Osteoblast (primary cell): ENCODE measurements around the gene C2CD2. TPM values are rescaled to one million over a fixed set of nuclear protein-coding genes. Genes with fewer than 3 reads are reported as not detected.

Experiments used
- DNase-seq: peaks from one replicate; pipeline ENCODE4 v3.0.0; 2011; ENCODE audit warnings: low spot score, mixed read lengths; ENCODE audit not compliant: insufficient read length; ENCODE audit errors: missing footprints
- H2AFZ ChIP-seq: 2 replicates; pipeline ENCODE4 v1.6.0; 2011; ENCODE audit warnings: mild to moderate bottlenecking, low read length
- H3K27ac ChIP-seq: 2 replicates; pipeline ENCODE4 v1.5.1; 2011; ENCODE audit warnings: mild to moderate bottlenecking, low read depth, low read length, moderate library complexity
- H3K27me3 ChIP-seq: 2 replicates; pipeline ENCODE4 v1.6.0; 2012; ENCODE audit warnings: mild to moderate bottlenecking, control low read depth, inconsistent platforms, low read length, moderate library complexity; ENCODE audit not compliant: insufficient read depth
- H3K36me3 ChIP-seq: 2 replicates; pipeline ENCODE4 v1.5.1; 2011; ENCODE audit warnings: mild to moderate bottlenecking, low read length, control low read depth, moderate library complexity; ENCODE audit not compliant: insufficient read depth
- H3K4me1 ChIP-seq: 2 replicates; pipeline ENCODE4 v1.5.1; 2011; ENCODE audit warnings: mild to moderate bottlenecking, low read length, control low read depth, moderate library complexity; ENCODE audit not compliant: insufficient read depth
- H3K4me2 ChIP-seq: 2 replicates; pipeline ENCODE4 v1.6.0; 2011; ENCODE audit warnings: mild to moderate bottlenecking, low read length; ENCODE audit not compliant: insufficient read depth
- H3K4me3 ChIP-seq: fragments of 200-600 bp; sonication (generic); 3 replicates; pipeline ENCODE4 v1.5.1; 2012; ENCODE audit warnings: mild to moderate bottlenecking, low read length, inconsistent platforms; ENCODE audit not compliant: insufficient read depth
- H3K79me2 ChIP-seq: 2 replicates; pipeline ENCODE4 v1.6.0; 2012; ENCODE audit warnings: mild to moderate bottlenecking, low read length, control low read depth, inconsistent platforms; ENCODE audit not compliant: insufficient read depth
- H3K9me3 ChIP-seq: 2 replicates; pipeline ENCODE4 v1.5.1; 2011; ENCODE audit warnings: low read depth, low read length, control low read depth
- H4K20me1 ChIP-seq: 2 replicates; pipeline ENCODE4 v1.6.0; 2012; ENCODE audit warnings: mild to moderate bottlenecking, low read length, control low read depth; ENCODE audit not compliant: insufficient read depth
- total RNA-seq: library from RNA; depleted of rRNA; stranded (reverse); fragments of >200 nt; gene quantifications from 2 replicates; pipeline ENCODE4 v1.2.3, GENCODE V29; 2012
- TF ChIP-seq, protein P1 (sequence below): IDR thresholded peaks from 2 replicates; pipeline ENCODE4 v1.5.1; 2011; ENCODE audit warnings: mild to moderate bottlenecking, low read depth, low read length, moderate library complexity; ENCODE audit errors: extremely low read depth

C2CD2 gene
- total RNA-seq, 1 donor = 40.9 TPM

GRCh38 chr21:41887667-41888066 lies 66.2 kb downstream of the C2CD2 start:
- Histone ChIP-seq H2AFZ (no peak overlapping the region), H4K20me1 (no peaks in the 10 kb centered on the region), H3K79me2 (no peaks in the 10 kb centered on the region), H3K9me3 (no peaks in the 10 kb centered on the region), H3K27me3 (no peaks in the 10 kb centered on the region), H3K36me3 (peaks cover 4% of the 10 kb centered on the region), H3K4me1 (no peaks in the 10 kb centered on the region), H3K27ac (no peak overlapping the region), H3K4me3 (no peak overlapping the region), H3K4me2 (no peak overlapping the region)
- TF ChIP-seq, protein P1, sequence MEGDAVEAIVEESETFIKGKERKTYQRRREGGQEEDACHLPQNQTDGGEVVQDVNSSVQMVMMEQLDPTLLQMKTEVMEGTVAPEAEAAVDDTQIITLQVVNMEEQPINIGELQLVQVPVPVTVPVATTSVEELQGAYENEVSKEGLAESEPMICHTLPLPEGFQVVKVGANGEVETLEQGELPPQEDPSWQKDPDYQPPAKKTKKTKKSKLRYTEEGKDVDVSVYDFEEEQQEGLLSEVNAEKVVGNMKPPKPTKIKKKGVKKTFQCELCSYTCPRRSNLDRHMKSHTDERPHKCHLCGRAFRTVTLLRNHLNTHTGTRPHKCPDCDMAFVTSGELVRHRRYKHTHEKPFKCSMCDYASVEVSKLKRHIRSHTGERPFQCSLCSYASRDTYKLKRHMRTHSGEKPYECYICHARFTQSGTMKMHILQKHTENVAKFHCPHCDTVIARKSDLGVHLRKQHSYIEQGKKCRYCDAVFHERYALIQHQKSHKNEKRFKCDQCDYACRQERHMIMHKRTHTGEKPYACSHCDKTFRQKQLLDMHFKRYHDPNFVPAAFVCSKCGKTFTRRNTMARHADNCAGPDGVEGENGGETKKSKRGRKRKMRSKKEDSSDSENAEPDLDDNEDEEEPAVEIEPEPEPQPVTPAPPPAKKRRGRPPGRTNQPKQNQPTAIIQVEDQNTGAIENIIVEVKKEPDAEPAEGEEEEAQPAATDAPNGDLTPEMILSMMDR = no peak
- no peak for DNase-seq

DNA sequence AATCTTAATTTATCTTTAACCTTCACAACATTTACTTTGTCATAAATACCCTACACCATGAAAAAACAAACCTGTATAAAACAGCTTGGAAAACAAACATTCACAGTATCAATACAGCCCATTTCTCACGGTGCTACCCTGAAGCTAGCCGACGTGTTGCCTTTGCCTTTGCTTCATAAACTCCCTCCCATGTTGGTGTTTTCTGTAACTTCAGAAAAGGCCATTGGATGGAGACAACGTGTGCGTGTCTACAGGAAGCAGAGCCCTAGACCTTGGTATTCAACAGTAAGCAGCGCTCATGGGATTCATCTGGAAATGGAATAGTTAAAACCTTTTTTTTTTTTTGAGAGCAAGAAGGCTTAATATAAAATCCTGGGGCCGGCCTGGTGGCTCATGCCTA lies 67.5 kb downstream of the C2CD2 start:
- Histone ChIP-seq H3K9me3 (no peaks in the 10 kb centered on the region), H3K27me3 (no peaks in the 10 kb centered on the region), H3K4me3 (no peak overlapping the region), H3K27ac (no peak overlapping the region), H4K20me1 (no peaks in the 10 kb centered on the region), H2AFZ (no peak overlapping the region), H3K4me2 (no peak overlapping the region), H3K79me2 (no peaks in the 10 kb centered on the region), H3K4me1 (no peaks in the 10 kb centered on the region), H3K36me3 (peaks cover 4% of the 10 kb centered on the region)
- TF ChIP-seq, protein P1 = no peak
- no peak for DNase-seq

DNA sequence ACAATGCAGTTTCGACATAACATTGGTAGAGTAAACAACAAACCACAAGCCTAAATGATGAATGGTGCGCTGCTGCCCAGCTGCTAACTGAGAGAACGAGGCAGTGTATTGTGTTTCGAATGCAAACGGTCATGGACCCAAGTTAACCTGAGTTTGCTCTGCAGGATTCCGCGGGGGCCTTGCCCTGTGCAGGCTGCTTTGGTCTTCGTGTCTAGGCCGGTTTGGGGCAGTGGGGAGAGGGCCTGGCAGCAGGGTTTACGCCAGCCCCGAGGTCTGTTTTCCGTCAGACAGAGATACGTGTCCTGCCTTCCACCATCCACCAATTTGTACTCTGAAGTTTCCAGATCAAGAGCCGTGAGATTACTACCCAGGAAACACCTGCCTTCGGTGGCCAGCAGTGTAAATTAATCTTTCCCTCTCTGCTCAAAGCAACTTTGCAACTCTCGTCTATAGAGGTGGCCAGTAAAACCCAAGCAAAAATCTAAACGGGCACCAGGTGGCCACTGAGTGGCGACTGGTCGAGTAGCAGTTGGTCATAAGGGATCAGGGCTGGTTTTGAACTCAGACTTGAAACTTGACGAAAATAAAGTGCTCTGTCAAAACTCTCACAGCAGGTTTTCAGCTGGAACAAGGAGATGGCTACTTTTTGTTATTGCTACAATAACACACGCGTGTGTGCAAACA lies 68.3 kb downstream of the C2CD2 start:
- DNase-seq = no peak
- Histone ChIP-seq H3K27me3 (no peaks in the 10 kb centered on the region), H3K4me3 (no peak overlapping the region), H3K36me3 (peaks cover 4% of the 10 kb centered on the region), H3K79me2 (no peaks in the 10 kb centered on the region), H3K9me3 (no peaks in the 10 kb centered on the region), H3K4me2 (no peak overlapping the region), H3K4me1 (no peaks in the 10 kb centered on the region), H3K27ac (no peak overlapping the region), H2AFZ (no peak overlapping the region), H4K20me1 (no peaks in the 10 kb centered on the region)
- TF ChIP-seq, protein P1 = no peak

DNA sequence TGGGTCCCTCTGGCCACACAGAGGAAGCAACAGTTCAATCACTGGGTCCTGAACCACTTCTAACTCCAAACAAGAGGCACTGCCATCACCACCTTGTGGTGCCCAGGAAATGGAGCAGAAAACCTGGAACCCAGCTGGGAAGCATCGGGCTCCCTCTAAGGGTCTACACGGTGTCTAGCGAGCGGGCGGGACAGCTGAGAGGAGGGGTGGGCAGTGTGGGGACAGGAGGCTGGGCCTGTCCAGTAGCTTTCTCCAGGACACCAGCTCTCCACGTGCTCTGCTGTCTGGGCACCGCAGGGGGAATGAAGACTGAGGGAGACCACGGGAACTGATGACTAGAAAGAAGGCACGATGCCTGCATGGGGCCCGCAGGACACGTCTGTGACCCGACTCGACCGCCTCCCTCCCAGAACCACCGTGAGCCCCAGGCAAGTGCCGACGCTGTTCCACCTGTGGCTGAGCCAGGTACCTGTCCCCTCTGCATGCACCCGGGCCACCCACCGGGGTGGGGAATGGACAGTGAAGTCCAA lies 69.3 kb downstream of the C2CD2 start:
- H3K4me3 ChIP-seq = no peak overlapping the region
- no peaks in the 10 kb centered on the region for H3K79me2 ChIP-seq
- H3K9me3 ChIP-seq = no peaks in the 10 kb centered on the region
- no peaks in the 10 kb centered on the region for H4K20me1 ChIP-seq
- TF ChIP-seq, protein P1 = no peak
- DNase-seq = no peak
- no peak overlapping the region for H3K27ac ChIP-seq
- H3K36me3 ChIP-seq = peaks cover 4% of the 10 kb centered on the region
- no peaks in the 10 kb centered on the region for H3K27me3 ChIP-seq
- H3K4me2 ChIP-seq = no peak overlapping the region
- H3K4me1 ChIP-seq = no peaks in the 10 kb centered on the region
- H2AFZ ChIP-seq = no peak overlapping the region
